Liver (tissue), 9 donors: ENCODE data around the gene TP53INP2. TPM values are rescaled to one million over a fixed set of nuclear protein-coding genes. Genes with fewer than 3 reads are reported as not detected.

Source experiments
- DNase-seq: peaks from one replicate; pipeline ENCODE4 v3.0.0-alpha.2; 2017; ENCODE audit warnings: low spot score
- H3K27ac ChIP-seq, 2 donors: one replicate each; pipeline ENCODE4 v1.7.0; 2013; ENCODE audit warnings: inconsistent platforms in 2 of 2, low read length in 2 of 2, control low read depth in 1 of 2, low read depth in 1 of 2, mild to moderate bottlenecking in 1 of 2
- H3K27me3 ChIP-seq, 4 donors: one replicate each; pipeline versions ENCODE4 v1.6.1 to v1.7.0; 2013; ENCODE audit warnings: low read length in 3 of 4, inconsistent platforms in 1 of 4, mild to moderate bottlenecking in 1 of 4, moderate library complexity in 1 of 4; ENCODE audit not compliant: control insufficient read depth in 4 of 4, insufficient read depth in 4 of 4
- H3K36me3 ChIP-seq, 4 donors: one replicate each; pipeline versions ENCODE4 v1.6.1 to v1.7.0; 2013; ENCODE audit warnings: low read length in 3 of 4, mild to moderate bottlenecking in 3 of 4, low read depth in 1 of 4, moderate library complexity in 1 of 4; ENCODE audit not compliant: control insufficient read depth in 4 of 4, insufficient read depth in 3 of 4
- H3K4me1 ChIP-seq, 4 donors: one replicate each; pipeline versions ENCODE4 v1.6.1 to v1.7.0; 2013; ENCODE audit warnings: low read length in 3 of 4, mild to moderate bottlenecking in 3 of 4, moderate library complexity in 1 of 4; ENCODE audit not compliant: control insufficient read depth in 4 of 4, insufficient read depth in 4 of 4
- H3K4me3 ChIP-seq, 3 donors: one replicate each; pipeline versions ENCODE4 v1.6.1 to v1.7.0; 2013; ENCODE audit warnings: low read length in 3 of 3, control low read depth in 1 of 3, low read depth in 1 of 3, mild to moderate bottlenecking in 1 of 3
- H3K9ac ChIP-seq, 2 donors: one replicate each; pipeline ENCODE4 v1.7.0; 2013; ENCODE audit warnings: low read length in 2 of 2, mild to moderate bottlenecking in 2 of 2, moderate library complexity in 2 of 2, control low read depth in 1 of 2, low read depth in 1 of 2
- H3K9me3 ChIP-seq, 4 donors: one replicate each; pipeline versions ENCODE4 v1.6.1 to v1.7.0; 2013; ENCODE audit warnings: low read length in 3 of 4; ENCODE audit not compliant: control insufficient read depth in 4 of 4
- ATF3 ChIP-seq: IDR thresholded peaks from 2 replicates; pipeline ENCODE4 v1.6.1; 2016; ENCODE audit warnings: antibody characterized with exemption
- CTCF ChIP-seq: fragments of 150-350 bp; IDR thresholded peaks from 2 replicates; pipeline ENCODE4 v1.5.1; 2017; ENCODE audit warnings: improper control_type of control experiment, low read depth, low read length; ENCODE audit not compliant: missing input control
- EGR1 ChIP-seq, 2 donors: IDR thresholded peaks; 2 replicates each; pipeline ENCODE4 v1.6.1; 2016 to 2018; ENCODE audit warnings: antibody characterized with exemption in 2 of 2, low read depth in 2 of 2
- FOXA1 ChIP-seq: IDR thresholded peaks from 2 replicates; pipeline ENCODE4 v1.6.1; 2016; ENCODE audit warnings: antibody characterized with exemption
- FOXA2 ChIP-seq: IDR thresholded peaks from 2 replicates; pipeline ENCODE4 v1.6.1; 2016; ENCODE audit warnings: antibody characterized with exemption
- GABPA ChIP-seq, 2 donors: IDR thresholded peaks in 1 of 2; conservative IDR thresholded peaks in 1 of 2; 2 replicates each; pipeline ENCODE4 v1.6.1; 2016; ENCODE audit warnings: antibody characterized with exemption in 2 of 2, mild to moderate bottlenecking in 1 of 2, moderate library complexity in 1 of 2
- HNF4A ChIP-seq, 2 donors: conservative IDR thresholded peaks; 2 replicates each; pipeline ENCODE4 v1.6.1; 2016; ENCODE audit warnings: antibody characterized with exemption in 2 of 2, mild to moderate bottlenecking in 2 of 2
- HNF4G ChIP-seq: IDR thresholded peaks from 2 replicates; pipeline ENCODE4 v1.6.1; 2016; ENCODE audit warnings: antibody characterized with exemption
- JUND ChIP-seq, 2 donors: IDR thresholded peaks; 2 replicates each; pipeline ENCODE4 v1.6.1; 2016; ENCODE audit warnings: antibody characterized with exemption in 2 of 2
- MAX ChIP-seq: IDR thresholded peaks from 2 replicates; pipeline ENCODE4 v1.6.1; 2016; ENCODE audit warnings: antibody characterized with exemption
- NR2F2 ChIP-seq: IDR thresholded peaks from 2 replicates; pipeline ENCODE4 v1.6.1; 2016; ENCODE audit warnings: antibody characterized with exemption
- RAD21 ChIP-seq, 2 donors: IDR thresholded peaks; 2 replicates each; pipeline ENCODE4 v1.6.1; 2016; ENCODE audit warnings: antibody characterized with exemption in 2 of 2, mild to moderate bottlenecking in 2 of 2
- REST ChIP-seq: IDR thresholded peaks from 2 replicates; pipeline ENCODE4 v1.6.1; 2016; ENCODE audit warnings: antibody characterized with exemption, mild to moderate bottlenecking
- RXRA ChIP-seq, 2 donors: IDR thresholded peaks; 2 replicates each; pipeline ENCODE4 v1.6.1; 2017 to 2018; ENCODE audit warnings: antibody characterized with exemption in 2 of 2, mild to moderate bottlenecking in 1 of 2
- SP1 ChIP-seq: IDR thresholded peaks from 2 replicates; pipeline ENCODE4 v1.6.1; 2018; ENCODE audit warnings: antibody characterized with exemption, mild to moderate bottlenecking
- TAF1 ChIP-seq: conservative IDR thresholded peaks from 2 replicates; pipeline ENCODE4 v1.6.1; 2016; ENCODE audit warnings: antibody characterized with exemption, mild to moderate bottlenecking
- YY1 ChIP-seq: IDR thresholded peaks from 2 replicates; pipeline ENCODE4 v1.6.1; 2016; ENCODE audit warnings: antibody characterized with exemption, mild to moderate bottlenecking
- ZBTB33 ChIP-seq: IDR thresholded peaks from 2 replicates; pipeline ENCODE4 v1.6.1; 2016; ENCODE audit warnings: antibody characterized with exemption
- WGBS: extraction: QIAGEN DNeasy Blood & Tissue Kit; methylation state at CpG from one replicate; pipeline ENCODE4 v1.1.7; 2013; 5-methylcytosine and 5-hydroxymethylcytosine counted together
- polyA plus RNA-seq, 2 donors: library from polyadenylated mRNA; stranded (reverse) in 1 of 2; unstranded in 1 of 2; fragments of 200-250 nt in 1 of 2; fragments of >200 nt in 1 of 2; fragmentation: Nextera tagmentation in 1 of 2; extraction: Ambion mirVana in 1 of 2; gene quantifications; one replicate each; pipeline versions ENCODE4 v1.2.1 to v1.2.3, GENCODE V29; 2013 to 2015
- total RNA-seq, 2 donors: library from RNA; depleted of rRNA; stranded (reverse); fragments of >200 nt; gene quantifications; one replicate each; pipeline ENCODE4 v1.2.3, GENCODE V29; 2014
- donor health status: healthy.
- donor health status: healthy.
- donor health status: healthy.
- donor health status: healthy.
- donor health status: healthy.

Gene TP53INP2
- total and polyA plus RNA-seq, 4 donors: 3.0 to 14.5 (median 7.0) TPM

GRCh38 chr20:34683667-34684066 is 20.5 kb upstream of the TP53INP2 start:
- Histone ChIP-seq H3K9ac (no peak overlapping the region), H3K4me3 (no peak overlapping the region), H3K27ac (no peak overlapping the region), H3K9me3 (no peaks in the 10 kb centered on the region), H3K27me3 (no peaks in the 10 kb centered on the region), H3K36me3 (no peaks in the 10 kb centered on the region), H3K4me1 (no peaks in the 10 kb centered on the region)
- WGBS: 93% methylated on average over 3 of the region's 3 CpGs
- TF ChIP-seq ATF3 (no peak), RXRA (IDR thresholded peaks at IDR 0.05) (no peak), JUND (IDR thresholded peaks at IDR 0.05) (no peak), EGR1 (IDR thresholded peaks at IDR 0.05; ENCODE audit: low read depth in 2 of 2) (no peak), TAF1 (no peak), FOXA2 (no peak), RAD21 (IDR thresholded peaks at IDR 0.05) (no peak), SP1 (no peak), HNF4A (conservative IDR thresholded peaks at IDR 0.05) (no peak), NR2F2 (no peak), REST (no peak), MAX (no peak), FOXA1 (no peak), CTCF (no peak), HNF4G (no peak), ZBTB33 (no peak), YY1 (no peak), GABPA (IDR thresholded peaks at IDR 0.05 in 1 of 2, conservative IDR thresholded peaks at IDR 0.05 in 1 of 2) (no peak)
- DNase-seq: no peak

GRCh38 chr20:34689486-34689885 is 14.7 kb upstream of the TP53INP2 start:
- 74% methylated on average over 2 of the region's 2 CpGs for WGBS
- no peaks in the 10 kb centered on the region for H3K36me3 ChIP-seq
- H3K4me3 ChIP-seq: no peak overlapping the region
- DNase-seq: no peak
- H3K27me3 ChIP-seq: no peaks in the 10 kb centered on the region
- peak overlapping the region in 1 of 2 donors; percentile 37 for H3K27ac ChIP-seq
- H3K9me3 ChIP-seq: no peaks in the 10 kb centered on the region
- no peak overlapping the region for H3K9ac ChIP-seq
- peak; percentile 24 to 59 for TF ChIP-seq JUND (IDR thresholded peaks at IDR 0.05)
- TF ChIP-seq FOXA2: no peak
- no peak for TF ChIP-seq ZBTB33
- TF ChIP-seq HNF4A (conservative IDR thresholded peaks at IDR 0.05): no peak
- TF ChIP-seq CTCF: no peak
- H3K4me1 ChIP-seq: peaks cover 0 to 2% (median 0%) of the 10 kb centered on the region in 4 donors
